HG03175 (cell line): ENCODE results near the gene SLC7A1.

Experiments
- ATAC-seq: cut with Tn5 transposase; IDR thresholded peaks from one replicate; pipeline ENCODE4 v1.9.1; 2021; ENCODE audit warnings: mild to moderate bottlenecking, moderate library complexity; ENCODE audit not compliant: unreplicated experiment

SLC7A1 gene

GRCh38 chr13:29471551-29471950 is 123.9 kb downstream of the SLC7A1 start:
- no peak for ATAC-seq

GRCh38 chr13:29465741-29466293 is 129.7 kb downstream of the SLC7A1 start:
- ATAC-seq = no peak

GRCh38 chr13:29464105-29464679 is 131.3 kb downstream of the SLC7A1 start:
- no peak for ATAC-seq

- no peak for ATAC-seq
Measured at GRCh38 chr13:29459813-29460355, 135.6 kb downstream of the SLC7A1 start.
